Keratinocyte (primary cell): ENCODE measurements around the gene SLC22A1. TPM values are rescaled to one million over a fixed set of nuclear protein-coding genes. Genes with fewer than 3 reads are reported as not detected.

Experiments used
- DNase-seq: peaks from one replicate; pipeline ENCODE4 v3.0.0-alpha.2; 2011; ENCODE audit warnings: low read depth, missing footprints, low spot score
- FAIRE-seq: peaks from 2 replicates; lab custom pipeline; 2011; peaks lifted over from hg19 to GRCh38; lab: Jason Lieb, UNC
- H2AFZ ChIP-seq: 2 replicates; pipeline ENCODE4 v1.6.0; 2012; ENCODE audit warnings: low read length, control low read depth, inconsistent platforms; ENCODE audit not compliant: control insufficient read depth
- H3K27ac ChIP-seq: 2 replicates; pipeline ENCODE4 v1.5.1; 2011; ENCODE audit warnings: low read length; ENCODE audit not compliant: control insufficient read depth, insufficient read depth
- H3K27me3 ChIP-seq: 3 replicates; pipeline ENCODE4 v1.6.0; 2011; ENCODE audit warnings: low read length; ENCODE audit not compliant: control insufficient read depth, insufficient read depth; ENCODE audit errors: extremely low read depth
- H3K36me3 ChIP-seq, 2 experiments: 2 replicates in 1 of 2; 3 replicates in 1 of 2; pipeline ENCODE4 v1.5.1; 2011; ENCODE audit warnings: low read length in 2 of 2, mild to moderate bottlenecking in 1 of 2; ENCODE audit not compliant: control insufficient read depth in 2 of 2, insufficient read depth in 2 of 2; ENCODE audit errors: extremely low read depth in 1 of 2
- H3K4me1 ChIP-seq: 3 replicates; pipeline ENCODE4 v1.5.1; 2011; ENCODE audit warnings: low read length; ENCODE audit not compliant: control insufficient read depth, insufficient read depth; ENCODE audit errors: extremely low read depth
- H3K4me2 ChIP-seq: 3 replicates; pipeline ENCODE4 v1.6.0; 2011; ENCODE audit warnings: low read depth, low read length; ENCODE audit not compliant: control insufficient read depth, insufficient read depth; ENCODE audit errors: extremely low read depth
- H3K4me3 ChIP-seq, 3 experiments: fragments of 200-600 bp in 1 of 3; sonication (generic) in 1 of 3; 2 replicates in 2 of 3; 3 replicates in 1 of 3; pipeline ENCODE4 v1.5.1; 2011 to 2016; ENCODE audit warnings: low read length in 3 of 3, mild to moderate bottlenecking in 3 of 3, control low read depth in 2 of 3, inconsistent platforms in 1 of 3, low read depth in 1 of 3, mixed read lengths in 1 of 3, mixed run types in 1 of 3, moderate library complexity in 1 of 3; ENCODE audit not compliant: control insufficient read depth in 2 of 3, insufficient read depth in 2 of 3; ENCODE audit errors: extremely low read depth in 1 of 3
- H3K79me2 ChIP-seq: 2 replicates; pipeline ENCODE4 v1.6.0; 2012; ENCODE audit warnings: low read length; ENCODE audit not compliant: control insufficient read depth, insufficient read depth
- H3K9ac ChIP-seq: 3 replicates; pipeline ENCODE4 v1.6.0; 2011; ENCODE audit warnings: low read length; ENCODE audit not compliant: control insufficient read depth, insufficient read depth; ENCODE audit errors: extremely low read depth
- H3K9me1 ChIP-seq: 3 replicates; pipeline ENCODE4 v1.6.0; 2011; ENCODE audit warnings: low read length; ENCODE audit not compliant: control insufficient read depth, insufficient read depth; ENCODE audit errors: extremely low read depth
- H3K9me3 ChIP-seq: 2 replicates; pipeline ENCODE4 v1.5.1; 2012; ENCODE audit warnings: low read depth, low read length; ENCODE audit not compliant: control insufficient read depth
- H4K20me1 ChIP-seq: 3 replicates; pipeline ENCODE4 v1.6.0; 2011; ENCODE audit warnings: low read length; ENCODE audit not compliant: control insufficient read depth, insufficient read depth; ENCODE audit errors: extremely low read depth
- EZH2 ChIP-seq: IDR thresholded peaks from one replicate; pipeline ENCODE4 v1.6.1; 2012; ENCODE audit warnings: inconsistent platforms, mild to moderate bottlenecking, low read length, moderate library complexity
- dilution Hi-C: fragments of 300-500 bp; cut with MboI; formaldehyde crosslinking; loops from one replicate; pipeline ENCODE4 v1.7.0; 2020; ENCODE audit warnings: low sequenced_read_pairs; ENCODE audit not compliant: extremely low pct_ligation_motif_present
- polyA plus RNA-seq, 5 experiments: library from polyadenylated mRNA; depleted of rRNA in 3 of 5; stranded (reverse) in 3 of 5; stranded (forward) in 1 of 5; unstranded in 1 of 5; fragments of >200 nt; gene quantifications; 1 replicate in 1 of 5; 2 replicates in 3 of 5; 3 replicates in 1 of 5; pipeline versions ENCODE4 v1.2.1 to v1.2.3, GENCODE V29; 2011 to 2012; ENCODE audit warnings: missing spikeins in 2 of 5, low read depth in 1 of 5, low replicate concordance in 1 of 5
- TF ChIP-seq, protein P1 (sequence below), 3 experiments: IDR thresholded peaks in 1 of 3; conservative IDR thresholded peaks in 1 of 3; optimal IDR thresholded peaks in 1 of 3; 2 replicates in 2 of 3; 3 replicates in 1 of 3; pipeline versions ENCODE3 to v1.5.1; 2011; ENCODE audit warnings: low read length in 3 of 3, mild to moderate bottlenecking in 3 of 3, moderate library complexity in 2 of 3, control low read depth in 1 of 3, inconsistent platforms in 1 of 3; ENCODE audit not compliant: insufficient read depth in 2 of 3; ENCODE audit errors: extremely low read depth in 1 of 3

Gene SLC22A1
- polyA plus RNA-seq, 1 donor (not counting 4 experiments of a cell fraction or from before 2014, with no cell fraction given) = 0.76 TPM

DNA sequence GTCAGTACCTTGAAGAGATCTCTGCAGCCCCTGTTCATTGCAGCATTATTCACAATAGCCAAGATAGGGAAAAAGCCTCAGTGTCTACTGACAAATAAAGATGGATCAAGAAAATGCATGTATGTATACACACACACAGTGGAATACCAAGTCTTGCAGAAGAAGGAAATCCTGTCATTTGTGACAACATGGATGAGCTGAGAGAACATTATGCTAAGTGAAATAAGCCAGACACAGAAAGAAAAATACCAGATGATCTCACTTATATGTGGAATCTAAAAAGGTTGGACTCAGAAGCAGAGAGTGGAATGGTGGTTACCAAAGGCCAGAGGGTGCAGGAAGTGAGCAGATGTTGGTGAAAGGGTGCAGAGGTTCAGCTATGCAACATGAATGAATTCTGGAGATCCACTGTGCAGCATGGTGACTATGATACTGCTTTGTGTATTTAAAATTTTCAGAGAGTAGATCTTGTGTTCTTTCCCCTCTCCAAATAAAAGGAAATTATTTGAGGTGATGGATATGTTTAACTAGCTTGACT is 11.0 kb upstream of the SLC22A1 start:
- Histone ChIP-seq H3K4me3 (no peak overlapping the region), H3K9me3 (no peaks in the 10 kb centered on the region), H3K36me3 (peaks cover 9% of the 10 kb centered on the region in 2 experiments), H3K27me3 (no peaks in the 10 kb centered on the region), H3K9me1 (no peaks in the 10 kb centered on the region), H4K20me1 (no peaks in the 10 kb centered on the region), H3K27ac (no peak overlapping the region), H2AFZ (no peak overlapping the region), H3K4me2 (no peak overlapping the region), H3K9ac (no peak overlapping the region), H3K4me1 (no peaks in the 10 kb centered on the region), H3K79me2 (no peaks in the 10 kb centered on the region)
- FAIRE-seq (no peak), DNase-seq (no peak)
- dilution Hi-C loops = no loop called here
- no peak for TF ChIP-seq EZH2
- TF ChIP-seq, protein P1, sequence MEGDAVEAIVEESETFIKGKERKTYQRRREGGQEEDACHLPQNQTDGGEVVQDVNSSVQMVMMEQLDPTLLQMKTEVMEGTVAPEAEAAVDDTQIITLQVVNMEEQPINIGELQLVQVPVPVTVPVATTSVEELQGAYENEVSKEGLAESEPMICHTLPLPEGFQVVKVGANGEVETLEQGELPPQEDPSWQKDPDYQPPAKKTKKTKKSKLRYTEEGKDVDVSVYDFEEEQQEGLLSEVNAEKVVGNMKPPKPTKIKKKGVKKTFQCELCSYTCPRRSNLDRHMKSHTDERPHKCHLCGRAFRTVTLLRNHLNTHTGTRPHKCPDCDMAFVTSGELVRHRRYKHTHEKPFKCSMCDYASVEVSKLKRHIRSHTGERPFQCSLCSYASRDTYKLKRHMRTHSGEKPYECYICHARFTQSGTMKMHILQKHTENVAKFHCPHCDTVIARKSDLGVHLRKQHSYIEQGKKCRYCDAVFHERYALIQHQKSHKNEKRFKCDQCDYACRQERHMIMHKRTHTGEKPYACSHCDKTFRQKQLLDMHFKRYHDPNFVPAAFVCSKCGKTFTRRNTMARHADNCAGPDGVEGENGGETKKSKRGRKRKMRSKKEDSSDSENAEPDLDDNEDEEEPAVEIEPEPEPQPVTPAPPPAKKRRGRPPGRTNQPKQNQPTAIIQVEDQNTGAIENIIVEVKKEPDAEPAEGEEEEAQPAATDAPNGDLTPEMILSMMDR (optimal IDR thresholded peaks at IDR 0.05 in 1 of 3, IDR thresholded peaks at IDR 0.05 in 1 of 3, conservative IDR thresholded peaks at IDR 0.05 in 1 of 3; ENCODE audit: extremely low read depth in 1 of 3, insufficient read depth in 2 of 3, low read length in 3 of 3) = no peak

DNA sequence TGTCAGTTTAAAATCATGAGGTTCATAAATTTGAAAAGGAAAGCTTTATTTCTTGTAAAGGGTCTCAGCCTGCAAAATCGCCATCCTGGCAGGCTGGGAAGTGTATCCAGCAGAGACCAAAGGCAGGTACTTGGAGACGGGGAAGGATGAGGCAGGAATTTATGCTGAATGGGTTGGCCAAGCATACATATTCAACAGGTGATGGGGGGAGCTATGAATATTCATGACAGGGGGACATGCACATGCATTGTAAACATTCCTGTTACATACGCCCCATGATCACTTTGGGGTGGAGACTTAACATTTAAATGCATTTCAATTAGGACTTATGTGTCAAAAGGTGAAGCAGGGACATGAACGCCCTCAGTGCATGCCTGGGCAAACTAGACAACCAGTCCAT is 9.8 kb upstream of the SLC22A1 start:
- H3K9me3 ChIP-seq = no peaks in the 10 kb centered on the region
- H3K36me3 ChIP-seq = peaks cover 5 to 9% of the 10 kb centered on the region in 2 experiments
- H2AFZ ChIP-seq = no peak overlapping the region
- no peaks in the 10 kb centered on the region for H3K27me3 ChIP-seq
- no peaks in the 10 kb centered on the region for H3K79me2 ChIP-seq
- H3K4me3 ChIP-seq = no peak overlapping the region
- no peak overlapping the region for H3K4me2 ChIP-seq
- H3K4me1 ChIP-seq = no peaks in the 10 kb centered on the region
- no peak overlapping the region for H3K9ac ChIP-seq
- H3K9me1 ChIP-seq = no peaks in the 10 kb centered on the region
- no peaks in the 10 kb centered on the region for H4K20me1 ChIP-seq
- dilution Hi-C loops = no loop called here
- no peak overlapping the region for H3K27ac ChIP-seq
- TF ChIP-seq, protein P1 (optimal IDR thresholded peaks at IDR 0.05 in 1 of 3, IDR thresholded peaks at IDR 0.05 in 1 of 3, conservative IDR thresholded peaks at IDR 0.05 in 1 of 3; ENCODE audit: extremely low read depth in 1 of 3, insufficient read depth in 2 of 3, low read length in 3 of 3) = no peak
- no peak for TF ChIP-seq EZH2
- DNase-seq = no peak
- FAIRE-seq = no peak
